HG03280 (cell line): Measurements from ENCODE around the gene CCDC80.
"Not testable (repeated sequence)": the region's sequence is repeated elsewhere in the genome, so short reads cannot be mapped to it uniquely, and the experiment has no call there.

Experiments
- ATAC-seq: cut with Tn5 transposase; IDR thresholded peaks from one replicate; pipeline ENCODE4 v1.9.1; 2021; ENCODE audit warnings: mild to moderate bottlenecking, moderate library complexity; ENCODE audit not compliant: unreplicated experiment

CCDC80 gene

DNA sequence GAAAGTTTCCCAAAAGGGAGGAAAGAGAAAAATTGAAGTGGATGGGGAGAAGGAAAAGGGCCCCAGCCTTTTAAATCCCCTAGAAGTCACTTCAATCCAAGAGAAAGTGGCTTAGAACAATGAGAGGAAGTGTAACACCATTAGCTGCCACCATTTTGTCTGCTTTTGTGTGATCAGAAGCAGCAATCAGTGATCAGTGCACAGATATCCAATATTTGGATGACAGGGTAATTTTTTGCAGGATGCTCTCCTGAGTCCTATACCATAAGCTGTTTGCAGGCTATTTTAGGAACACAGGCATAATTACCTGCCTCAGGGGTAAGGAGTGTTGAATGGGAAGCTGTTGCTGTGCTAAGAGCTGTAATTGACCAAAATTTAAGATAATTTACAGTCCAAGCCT, 47.7 kb downstream of the CCDC80 start:
- ATAC-seq: no peak

DNA sequence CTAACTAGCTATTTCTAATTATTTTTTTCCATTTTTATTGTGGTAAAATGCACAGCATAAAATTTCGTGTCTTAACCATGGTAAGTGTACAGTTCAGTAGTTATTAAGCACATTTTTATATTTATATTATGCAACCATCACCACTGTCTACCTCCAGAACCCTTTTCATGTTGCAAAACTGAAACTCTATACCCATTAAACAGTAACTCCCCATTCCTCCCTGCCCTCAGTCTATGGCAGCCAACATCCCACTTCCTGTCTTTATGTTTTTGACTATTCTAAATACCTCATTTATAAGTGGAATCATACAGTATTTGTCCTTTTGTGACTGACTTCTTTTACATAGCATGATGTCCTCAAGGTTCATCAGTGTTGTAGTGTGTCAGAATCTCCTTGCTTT, 53.6 kb downstream of the CCDC80 start:
- no peak for ATAC-seq

DNA sequence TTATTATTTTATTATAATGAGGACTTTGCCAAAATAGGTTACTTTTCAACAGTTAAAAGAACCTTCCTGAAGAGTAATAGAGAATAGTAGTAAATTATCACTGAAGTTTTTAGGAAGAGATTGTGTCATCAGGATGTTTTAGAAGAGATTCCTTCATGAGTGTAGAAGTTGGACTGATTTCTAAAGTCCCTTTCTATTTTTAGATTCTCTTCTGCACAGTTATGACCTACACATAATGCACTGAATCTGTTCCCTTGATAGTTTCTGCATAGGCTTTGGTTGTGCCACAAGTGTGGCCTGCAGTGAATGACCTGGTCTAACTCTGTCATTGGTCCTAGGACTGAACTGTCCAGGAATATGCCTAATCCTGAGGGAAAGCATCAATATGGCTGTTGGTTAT, 55.2 kb downstream of the CCDC80 start:
- no peak for ATAC-seq

DNA sequence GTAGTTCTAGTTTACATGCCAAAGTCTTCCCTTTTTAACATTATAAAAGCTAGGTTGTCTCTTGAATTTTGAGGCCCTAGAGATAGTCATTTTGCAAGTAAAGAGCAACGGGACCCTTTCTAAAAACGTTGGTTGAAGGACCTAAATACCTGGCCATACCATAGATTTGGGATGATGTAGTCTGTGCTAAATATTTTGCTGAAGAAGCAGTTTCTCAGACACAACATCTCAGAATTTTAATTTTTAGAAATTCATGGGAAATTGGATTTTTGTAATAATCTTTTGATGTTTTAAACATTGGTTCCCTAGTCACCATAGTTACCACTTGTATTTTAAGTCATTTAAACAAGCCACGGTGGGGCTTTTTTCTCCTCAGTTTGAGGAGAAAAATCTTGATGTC, 57.8 kb downstream of the CCDC80 start:
- ATAC-seq: no peak

DNA sequence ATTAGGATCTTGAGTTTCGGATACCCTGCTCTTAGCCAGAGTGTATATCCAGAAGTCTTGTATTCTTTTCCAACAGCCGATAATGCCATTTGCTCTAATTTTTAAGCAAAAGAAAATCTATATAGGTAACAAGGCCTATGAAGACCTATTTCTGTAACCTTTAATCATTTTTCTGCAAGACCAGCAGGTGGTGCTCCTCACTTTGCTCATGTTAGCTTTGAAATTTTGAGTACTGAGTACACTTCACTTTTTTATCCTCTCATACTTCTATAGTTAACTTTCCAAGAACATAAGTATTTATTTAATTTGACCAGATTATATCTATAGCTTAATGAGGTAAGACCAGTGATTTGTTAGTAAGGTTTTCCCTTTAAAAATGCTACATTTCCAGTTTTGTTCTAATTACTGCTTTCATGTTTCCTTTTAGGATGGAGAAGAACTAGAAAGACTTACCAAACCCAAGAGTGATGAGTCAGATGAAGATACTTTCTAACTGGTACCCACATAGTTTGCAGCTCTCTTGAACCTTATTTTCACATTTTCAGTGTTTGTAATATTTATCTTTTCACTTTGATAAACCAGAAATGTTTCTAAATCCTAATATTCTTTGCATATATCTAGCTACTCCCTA, 58.6 kb downstream of the CCDC80 start:
- no peak for ATAC-seq

DNA sequence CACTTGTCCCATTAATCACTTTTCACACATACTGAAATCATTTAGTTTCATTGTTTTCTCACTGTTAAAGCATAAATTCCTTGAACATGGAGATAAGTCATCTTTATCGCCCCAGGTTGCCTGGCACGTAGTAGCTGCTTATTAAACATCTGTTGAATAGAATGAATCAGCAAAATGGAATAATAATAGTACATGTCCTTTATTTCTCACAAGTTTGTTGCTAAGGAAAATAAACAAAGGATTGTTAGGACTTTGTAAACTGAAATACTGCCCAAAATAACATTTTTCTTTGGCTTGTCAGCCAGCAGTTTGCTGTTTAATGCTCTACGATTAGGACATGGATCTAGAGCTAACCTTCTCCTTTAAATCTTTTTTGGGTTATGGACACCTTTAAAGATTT, 61.2 kb downstream of the CCDC80 start:
- no peak for ATAC-seq

DNA sequence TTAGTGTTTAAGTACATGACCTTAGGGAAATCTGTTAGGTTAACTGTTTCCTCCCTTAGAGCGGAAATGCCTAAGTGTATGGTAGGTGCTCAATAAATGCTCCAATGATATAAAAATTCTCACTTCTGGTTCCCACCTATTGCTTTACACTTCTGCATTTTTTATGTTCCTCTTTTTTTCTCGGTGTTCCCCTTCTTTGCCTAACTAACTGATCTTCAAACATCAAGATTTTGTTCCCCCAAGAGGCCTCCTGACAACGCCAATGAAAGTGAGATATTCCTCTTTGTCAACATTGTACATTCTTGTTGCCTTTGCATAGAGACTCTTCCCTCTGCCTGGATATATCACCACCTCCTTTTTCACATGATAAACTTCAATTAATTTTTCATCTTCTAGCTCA, 61.7 kb downstream of the CCDC80 start:
- ATAC-seq: no peak

DNA sequence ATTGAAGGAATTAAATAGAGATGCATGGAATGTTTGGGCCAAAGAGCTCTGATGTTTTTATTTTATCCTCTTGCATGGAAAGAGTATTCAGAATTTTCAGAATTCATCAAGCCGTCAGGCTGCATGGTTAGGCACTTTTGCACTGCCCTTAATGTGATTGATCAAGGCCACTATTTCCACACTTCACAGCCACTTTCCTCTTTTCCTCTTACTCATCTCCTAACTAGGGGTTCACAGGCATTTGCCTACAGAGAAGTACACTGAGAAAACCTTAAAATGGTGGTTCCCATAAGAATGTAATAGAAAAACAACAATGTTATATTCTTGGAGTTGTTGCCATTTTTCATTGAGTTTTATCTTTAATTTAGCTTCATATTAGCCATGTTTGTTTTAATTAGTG, 68.2 kb downstream of the CCDC80 start:
- no peak for ATAC-seq

DNA sequence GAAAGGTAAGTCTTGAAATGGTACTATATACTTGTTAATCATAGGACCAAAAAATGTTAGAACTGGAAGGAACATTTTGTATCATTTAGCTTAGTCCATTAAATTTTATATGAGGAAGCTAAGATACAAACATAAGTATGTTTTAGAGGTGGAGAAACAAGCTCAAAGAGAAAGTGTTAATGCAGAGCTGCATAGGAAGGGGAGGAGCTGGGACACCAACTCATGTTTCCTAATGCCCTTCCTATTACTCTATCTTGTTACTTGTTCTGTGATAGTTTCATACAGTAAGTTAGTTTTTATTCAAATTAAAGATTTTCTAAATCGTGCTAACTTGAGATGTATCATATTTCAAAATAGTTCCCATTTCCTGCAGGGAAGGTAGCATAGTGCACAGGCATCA, 71.7 kb downstream of the CCDC80 start:
- ATAC-seq: no peak

DNA sequence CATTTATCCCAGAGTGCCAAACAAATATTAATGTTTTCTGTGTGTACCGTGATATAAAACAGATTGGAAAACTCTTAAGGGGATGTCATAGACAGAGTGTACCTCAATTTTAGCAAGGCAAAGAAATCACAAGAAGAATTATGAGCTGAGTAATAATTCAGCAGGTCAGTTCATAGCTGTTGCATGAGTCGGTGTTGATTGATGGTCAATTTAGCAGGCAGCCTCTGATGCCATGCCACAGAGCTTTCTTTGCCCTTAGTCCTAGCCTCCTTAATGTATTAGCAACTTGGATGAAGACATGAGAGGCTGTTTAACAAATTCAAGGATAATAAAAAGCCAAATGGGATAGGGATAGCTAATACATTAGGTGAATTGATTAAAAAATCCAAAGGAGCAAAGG, 72.3 kb downstream of the CCDC80 start:
- ATAC-seq: no peak

DNA sequence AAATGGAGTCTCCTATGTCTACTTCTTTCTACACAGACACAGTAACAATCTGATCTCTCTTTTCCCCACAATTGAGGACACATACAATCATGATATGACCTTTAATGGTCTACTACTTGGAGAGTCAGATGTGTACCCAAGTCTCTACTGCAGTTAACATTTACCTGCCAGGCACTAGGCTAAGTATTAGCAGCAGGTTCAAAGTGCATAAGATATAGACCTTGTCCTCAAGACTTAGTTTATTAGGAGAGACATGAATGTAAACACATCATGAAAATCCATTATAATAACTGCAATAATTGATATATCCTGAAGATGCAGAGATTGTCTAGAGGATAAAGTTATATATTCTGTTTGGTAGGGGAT, 76.0 kb downstream of the CCDC80 start:
- no peak for ATAC-seq

DNA sequence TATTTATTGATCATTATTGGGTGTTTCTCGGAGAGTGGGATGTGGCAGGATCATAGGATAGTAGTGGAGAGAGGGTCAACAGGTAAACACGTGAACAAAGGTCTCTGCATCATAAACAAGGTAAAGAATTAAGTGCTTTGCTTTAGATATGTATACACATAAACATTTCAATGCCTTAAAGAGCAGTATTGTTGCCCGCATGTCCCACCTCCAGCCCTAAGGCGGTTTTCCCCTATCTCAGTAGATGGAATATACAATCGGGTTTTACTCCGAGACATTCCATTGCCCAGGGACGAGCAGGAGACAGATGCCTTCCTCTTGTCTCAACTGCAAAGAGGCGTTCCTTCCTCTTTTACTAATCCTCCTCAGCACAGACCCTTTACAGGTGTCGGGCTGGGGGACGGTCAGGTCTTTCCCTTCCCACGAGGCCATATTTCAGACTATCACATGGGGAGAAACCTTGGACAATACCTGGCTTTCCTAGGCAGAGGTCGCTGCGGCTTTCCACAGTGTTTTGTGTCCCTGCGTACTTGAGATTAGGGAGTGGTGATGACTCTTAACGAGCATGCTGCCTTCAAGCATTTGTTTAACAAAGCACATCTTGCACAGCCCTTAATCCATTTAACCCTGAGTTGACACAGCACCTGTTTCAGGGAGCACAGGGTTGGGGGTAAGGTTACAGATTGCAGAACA, 76.5 kb downstream of the CCDC80 start:
- not testable (repeated sequence) for ATAC-seq

DNA sequence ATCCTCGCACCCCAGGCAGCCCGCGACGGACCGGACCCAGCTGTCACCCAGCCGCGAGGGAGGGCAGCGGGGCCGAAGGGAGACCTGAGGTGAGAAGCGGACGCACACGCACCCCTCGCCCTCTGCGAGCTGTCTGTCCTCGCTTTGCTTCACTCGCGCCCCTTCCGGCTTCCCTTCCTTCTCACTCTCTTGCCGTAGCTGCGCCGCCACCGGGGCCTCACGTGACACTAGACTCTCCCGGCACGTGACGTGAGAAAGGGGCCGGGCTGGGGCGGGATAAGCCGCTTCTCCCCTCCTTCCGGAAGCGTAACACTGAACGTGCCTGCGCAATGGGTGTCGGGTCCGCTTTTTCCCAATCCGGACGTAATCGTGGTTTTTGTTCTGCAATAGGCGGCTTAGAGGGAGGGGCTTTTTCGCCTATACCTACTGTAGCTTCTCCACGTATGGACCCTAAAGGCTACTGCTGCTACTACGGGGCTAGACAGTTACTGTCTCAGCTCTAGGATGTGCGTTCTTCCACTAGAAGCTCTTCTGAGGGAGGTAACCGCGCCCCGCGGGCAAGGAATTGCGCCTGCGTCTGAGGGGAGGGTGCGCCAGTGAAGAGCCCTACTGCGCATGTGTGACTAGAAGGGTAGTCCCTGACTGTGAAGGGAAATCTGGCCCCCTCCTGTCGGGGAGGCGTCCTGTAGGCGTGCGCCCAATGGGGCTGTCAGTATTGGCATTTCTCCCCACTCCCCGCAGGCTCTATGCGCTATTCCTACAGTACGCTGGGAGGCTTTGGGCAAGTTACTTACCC, 79.0 kb downstream of the CCDC80 start, which contains the start of the genes ATG3 and SLC35A5:
Gene ATG3, minus strand, starts transcription at position 229 of the 796 bp plus-strand sequence. CDS start 434 bp downstream, outside the sequence.
Gene SLC35A5, plus strand, starts transcription at position 312 of the 796 bp plus-strand sequence. CDS start 1,359 bp downstream, outside the sequence.
- peak; percentile 85 for ATAC-seq

DNA sequence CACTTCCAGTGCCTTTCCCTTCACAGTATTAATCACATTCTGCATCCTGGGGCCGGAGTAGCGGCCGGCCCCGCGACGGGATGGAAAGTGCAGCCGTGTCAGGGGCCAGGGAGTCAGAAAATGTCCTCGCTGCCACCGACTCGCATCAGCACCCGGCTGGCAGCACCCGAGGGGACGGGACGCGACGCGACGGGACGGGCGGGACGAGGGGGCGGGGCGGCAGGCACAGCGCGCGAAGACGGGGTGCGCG, 79.5 kb downstream of the CCDC80 start:
- ATAC-seq: peak; percentile 43

DNA sequence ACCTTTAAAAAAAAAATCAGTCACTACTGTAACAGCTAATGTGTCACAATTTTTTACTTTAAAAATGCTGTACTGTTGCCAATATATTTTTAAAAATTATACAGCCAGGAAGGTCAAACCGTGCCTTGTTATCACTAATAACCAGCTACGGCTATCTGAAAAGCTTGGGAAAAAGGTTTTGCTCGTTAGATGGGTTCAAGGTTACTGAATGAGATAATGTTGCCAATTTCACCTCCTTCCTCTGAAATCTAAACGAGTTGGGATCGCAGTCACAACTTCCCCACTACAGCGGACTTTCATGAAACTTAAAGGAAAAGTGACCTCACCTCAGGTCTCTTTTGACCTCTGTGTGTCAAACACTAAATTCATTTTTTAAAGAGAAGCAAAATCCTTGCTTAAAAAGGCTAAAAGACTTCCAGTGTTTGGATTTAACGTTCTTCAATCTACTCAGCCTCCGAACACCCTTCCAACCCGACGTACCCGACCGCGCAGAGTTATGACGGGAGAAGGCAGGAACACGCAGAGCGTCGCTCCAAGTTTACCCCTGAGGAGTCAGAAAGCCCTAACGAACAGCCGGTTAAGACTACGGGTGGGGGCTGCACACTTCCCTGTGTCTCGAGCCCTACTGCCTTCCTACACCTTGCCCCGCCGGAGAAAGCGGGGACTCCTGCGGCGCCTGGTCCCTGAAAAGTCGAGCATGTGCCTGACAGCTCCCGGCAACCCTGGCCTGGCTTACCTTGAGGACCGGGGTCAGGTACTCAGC, 80.0 kb downstream of the CCDC80 start:
- ATAC-seq: peak; percentile 23

DNA sequence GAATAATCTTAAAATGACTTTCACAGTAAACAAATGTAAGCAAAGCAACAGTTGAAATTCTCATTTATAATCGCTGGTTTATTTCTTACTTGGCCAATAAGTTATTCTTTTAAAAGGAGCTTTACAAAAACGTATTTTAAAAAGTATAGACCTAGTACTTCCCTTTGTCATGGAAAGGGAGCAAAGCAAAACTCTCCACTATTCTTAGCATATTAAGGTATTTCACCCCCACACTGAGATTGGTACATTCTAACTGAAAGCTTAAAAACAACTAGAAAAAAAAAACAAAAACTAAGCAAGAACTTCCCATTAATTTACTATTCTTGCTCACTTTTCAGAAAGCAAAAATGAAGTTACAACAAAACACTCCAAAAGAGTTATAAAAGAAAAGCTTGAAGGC, 80.6 kb downstream of the CCDC80 start:
- no peak for ATAC-seq

DNA sequence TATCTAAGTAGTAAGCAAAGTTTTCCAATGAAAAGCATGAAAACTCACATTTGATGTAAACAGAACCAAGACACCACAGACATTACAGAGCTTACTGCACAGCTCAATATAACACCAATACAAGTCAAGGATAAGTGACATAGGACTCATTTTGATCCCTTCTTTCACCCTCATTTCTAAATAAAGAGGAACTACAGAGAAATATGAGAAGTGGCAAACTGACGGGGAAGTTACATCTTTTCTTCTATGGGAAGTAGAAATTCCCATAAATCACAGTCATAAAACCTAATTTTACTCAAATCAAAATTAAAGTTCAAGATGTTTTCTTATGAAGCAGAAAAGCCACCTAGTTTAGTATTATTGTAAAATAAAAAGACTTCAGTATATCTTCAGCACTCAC, 83.0 kb downstream of the CCDC80 start:
- ATAC-seq: no peak

DNA sequence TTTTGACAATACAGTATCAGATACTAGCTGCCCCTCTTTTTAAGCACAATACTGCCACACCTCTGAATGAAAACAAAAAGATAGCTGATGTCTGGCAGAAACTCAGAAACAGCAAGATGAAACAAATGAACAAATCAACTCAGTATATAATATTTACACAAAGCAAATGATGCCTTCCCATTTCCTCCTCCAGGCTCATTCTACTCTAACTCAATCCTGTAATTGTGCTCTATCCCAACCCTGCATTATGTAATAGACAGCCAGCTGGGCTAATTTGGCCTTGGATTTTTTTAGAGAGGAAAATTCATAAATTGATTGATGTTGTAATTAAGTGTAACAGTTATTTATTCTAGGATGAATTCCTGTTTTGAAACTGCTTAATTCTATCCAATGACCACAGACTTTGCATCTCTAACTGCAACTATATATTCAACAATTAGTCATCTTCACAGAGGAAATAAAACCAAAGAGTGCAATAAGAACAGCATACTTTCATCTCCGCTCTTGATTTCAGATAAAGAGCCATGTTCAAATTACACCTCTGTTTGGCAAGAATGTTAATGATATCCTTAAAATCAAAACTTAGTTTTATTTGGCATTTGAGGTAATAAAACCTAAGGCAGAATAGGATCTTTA, 85.3 kb downstream of the CCDC80 start:
- ATAC-seq: no peak

DNA sequence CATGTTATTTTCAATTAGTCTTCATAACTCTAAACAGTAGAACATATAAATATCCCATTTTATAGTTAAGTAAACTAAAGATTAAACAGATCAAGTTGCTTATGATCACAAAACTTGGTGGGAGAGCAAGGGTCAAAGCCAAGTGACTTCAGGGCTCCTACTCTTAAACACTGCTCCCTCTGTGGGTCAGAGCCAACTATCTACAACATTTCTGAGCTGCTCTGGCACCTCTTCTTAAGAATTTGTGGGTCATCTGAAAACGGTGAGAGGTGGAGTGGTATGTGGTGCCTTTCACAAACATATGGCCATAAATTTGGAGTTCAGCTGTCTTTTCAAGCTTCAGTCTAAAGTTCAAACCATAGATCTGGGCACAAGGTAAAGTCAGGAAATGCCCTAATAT, 90.1 kb downstream of the CCDC80 start:
- no peak for ATAC-seq
